ENCODE results near the gene SHB.

The SHB gene

GRCh38 chr9:38101423-38101822, 32.4 kb upstream of the SHB start:
- Histone ChIP-seq H4K20me1 (ENCODE audit: insufficient read depth, low read length) (no peaks in the 10 kb centered on the region), H2AFZ (ENCODE audit: low read depth, low read length) (no peak overlapping the region), H3K27ac (ENCODE audit: low read length) (no peak overlapping the region), H3K9me3 (ENCODE audit: insufficient read depth, low read length) (no peaks in the 10 kb centered on the region), H3K27me3 (ENCODE audit: low read depth, low read length) (peaks cover 15% of the 10 kb centered on the region), H3K4me3 (ENCODE audit: low read length) (no peak overlapping the region), H3K36me3 (replicated peaks; ENCODE audit: low read depth, low read length) (no peaks in the 10 kb centered on the region), H3K4me2 (ENCODE audit: low read length) (no peak overlapping the region), H3K4me1 (ENCODE audit: low read length) (no peaks in the 10 kb centered on the region), H3K9ac (ENCODE audit: low read length) (no peak overlapping the region), H3K79me2 (ENCODE audit: low read length) (no peaks in the 10 kb centered on the region)
- no peak for TF ChIP-seq EZH2phosphoT487 (IDR thresholded peaks at IDR 0.05; ENCODE audit: low read depth)
- TF ChIP-seq, protein P1, sequence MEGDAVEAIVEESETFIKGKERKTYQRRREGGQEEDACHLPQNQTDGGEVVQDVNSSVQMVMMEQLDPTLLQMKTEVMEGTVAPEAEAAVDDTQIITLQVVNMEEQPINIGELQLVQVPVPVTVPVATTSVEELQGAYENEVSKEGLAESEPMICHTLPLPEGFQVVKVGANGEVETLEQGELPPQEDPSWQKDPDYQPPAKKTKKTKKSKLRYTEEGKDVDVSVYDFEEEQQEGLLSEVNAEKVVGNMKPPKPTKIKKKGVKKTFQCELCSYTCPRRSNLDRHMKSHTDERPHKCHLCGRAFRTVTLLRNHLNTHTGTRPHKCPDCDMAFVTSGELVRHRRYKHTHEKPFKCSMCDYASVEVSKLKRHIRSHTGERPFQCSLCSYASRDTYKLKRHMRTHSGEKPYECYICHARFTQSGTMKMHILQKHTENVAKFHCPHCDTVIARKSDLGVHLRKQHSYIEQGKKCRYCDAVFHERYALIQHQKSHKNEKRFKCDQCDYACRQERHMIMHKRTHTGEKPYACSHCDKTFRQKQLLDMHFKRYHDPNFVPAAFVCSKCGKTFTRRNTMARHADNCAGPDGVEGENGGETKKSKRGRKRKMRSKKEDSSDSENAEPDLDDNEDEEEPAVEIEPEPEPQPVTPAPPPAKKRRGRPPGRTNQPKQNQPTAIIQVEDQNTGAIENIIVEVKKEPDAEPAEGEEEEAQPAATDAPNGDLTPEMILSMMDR (IDR thresholded peaks at IDR 0.05; ENCODE audit: low read depth, low read length) = no peak

- peaks cover 11% of the 10 kb centered on the region for H3K4me1 ChIP-seq (ENCODE audit: low read length)
- H3K27me3 ChIP-seq (ENCODE audit: low read depth, low read length) = peaks cover 15% of the 10 kb centered on the region
- H2AFZ ChIP-seq (ENCODE audit: low read depth, low read length) = no peak overlapping the region
- no peaks in the 10 kb centered on the region for H4K20me1 ChIP-seq (ENCODE audit: insufficient read depth, low read length)
- H3K79me2 ChIP-seq (ENCODE audit: low read length) = no peaks in the 10 kb centered on the region
- no peak overlapping the region for H3K9ac ChIP-seq (ENCODE audit: low read length)
- H3K36me3 ChIP-seq (replicated peaks; ENCODE audit: low read depth, low read length) = no peaks in the 10 kb centered on the region
- H3K4me2 ChIP-seq (ENCODE audit: low read length) = no peak overlapping the region
- no peak overlapping the region for H3K4me3 ChIP-seq (ENCODE audit: low read length)
- H3K9me3 ChIP-seq (ENCODE audit: insufficient read depth, low read length) = no peaks in the 10 kb centered on the region
- TF ChIP-seq, protein P1 (IDR thresholded peaks at IDR 0.05; ENCODE audit: low read depth, low read length) = no peak
- TF ChIP-seq EZH2phosphoT487 (IDR thresholded peaks at IDR 0.05; ENCODE audit: low read depth) = no peak
- no peak overlapping the region for H3K27ac ChIP-seq (ENCODE audit: low read length)
Observed at GRCh38 chr9:38096238-38096805, 27.3 kb upstream of the SHB start.

GRCh38 chr9:38094165-38094564, 25.1 kb upstream of the SHB start:
- Histone ChIP-seq H3K4me2 (ENCODE audit: low read length) (no peak overlapping the region), H3K79me2 (ENCODE audit: low read length) (no peaks in the 10 kb centered on the region), H3K36me3 (replicated peaks; ENCODE audit: low read depth, low read length) (no peaks in the 10 kb centered on the region), H2AFZ (ENCODE audit: low read depth, low read length) (no peak overlapping the region), H3K9me3 (ENCODE audit: insufficient read depth, low read length) (no peaks in the 10 kb centered on the region), H3K27ac (ENCODE audit: low read length) (no peak overlapping the region), H3K4me1 (ENCODE audit: low read length) (peaks cover 32% of the 10 kb centered on the region), H4K20me1 (ENCODE audit: insufficient read depth, low read length) (no peaks in the 10 kb centered on the region), H3K27me3 (ENCODE audit: low read depth, low read length) (0 out of 2 replicates have a peak, but pooled peaks cover 3% of the 10 kb centered on the region), H3K4me3 (ENCODE audit: low read length) (no peak overlapping the region), H3K9ac (ENCODE audit: low read length) (no peak overlapping the region)
- TF ChIP-seq, protein P1 (IDR thresholded peaks at IDR 0.05; ENCODE audit: low read depth, low read length) = no peak
- TF ChIP-seq EZH2phosphoT487 (IDR thresholded peaks at IDR 0.05; ENCODE audit: low read depth) = no peak

DNA sequence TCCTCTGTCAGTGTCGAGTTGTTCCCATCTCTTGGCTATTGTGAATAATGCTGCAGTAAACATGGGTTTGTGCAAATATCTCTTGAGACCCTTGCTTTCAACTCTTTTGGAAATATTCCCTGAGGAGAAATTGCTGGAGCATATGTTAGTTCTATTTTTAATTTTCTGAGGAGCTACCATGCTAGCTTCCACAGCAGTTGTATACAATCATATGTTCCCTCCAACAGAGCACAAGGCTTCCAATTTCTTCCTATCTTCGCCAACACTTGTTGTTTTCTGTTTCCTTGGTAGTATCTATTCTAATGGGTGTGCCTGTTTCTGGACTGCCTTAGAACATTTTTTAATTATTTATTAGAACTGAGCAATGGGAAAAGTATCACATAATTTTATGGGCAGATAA, 23.6 kb upstream of the SHB start:
- Histone ChIP-seq H3K36me3 (replicated peaks; ENCODE audit: low read depth, low read length) (no peaks in the 10 kb centered on the region), H3K4me3 (ENCODE audit: low read length) (no peak overlapping the region), H3K27ac (ENCODE audit: low read length) (no peak overlapping the region), H3K9ac (ENCODE audit: low read length) (no peak overlapping the region), H3K27me3 (ENCODE audit: low read depth, low read length) (no peaks in the 10 kb centered on the region), H4K20me1 (ENCODE audit: insufficient read depth, low read length) (no peaks in the 10 kb centered on the region), H3K9me3 (ENCODE audit: insufficient read depth, low read length) (no peaks in the 10 kb centered on the region), H3K4me2 (ENCODE audit: low read length) (no peak overlapping the region), H2AFZ (ENCODE audit: low read depth, low read length) (no peak overlapping the region), H3K4me1 (ENCODE audit: low read length) (peaks cover 44% of the 10 kb centered on the region), H3K79me2 (ENCODE audit: low read length) (no peaks in the 10 kb centered on the region)
- TF ChIP-seq EZH2phosphoT487 (IDR thresholded peaks at IDR 0.05; ENCODE audit: low read depth) = no peak
- TF ChIP-seq, protein P1 (IDR thresholded peaks at IDR 0.05; ENCODE audit: low read depth, low read length) = no peak
